SH-SY5Y (cell line): Measurements from ENCODE around the gene GDPD1.

Experiments used
- GATA2 ChIP-seq: IDR thresholded peaks from 2 replicates; pipeline ENCODE4 v1.6.1; 2011; ENCODE audit warnings: mild to moderate bottlenecking, low read depth, low read length
- GATA3 ChIP-seq: IDR thresholded peaks from 2 replicates; pipeline ENCODE4 v1.6.1; 2011; ENCODE audit warnings: low read depth, mild to moderate bottlenecking, low read length, moderate library complexity

DNA sequence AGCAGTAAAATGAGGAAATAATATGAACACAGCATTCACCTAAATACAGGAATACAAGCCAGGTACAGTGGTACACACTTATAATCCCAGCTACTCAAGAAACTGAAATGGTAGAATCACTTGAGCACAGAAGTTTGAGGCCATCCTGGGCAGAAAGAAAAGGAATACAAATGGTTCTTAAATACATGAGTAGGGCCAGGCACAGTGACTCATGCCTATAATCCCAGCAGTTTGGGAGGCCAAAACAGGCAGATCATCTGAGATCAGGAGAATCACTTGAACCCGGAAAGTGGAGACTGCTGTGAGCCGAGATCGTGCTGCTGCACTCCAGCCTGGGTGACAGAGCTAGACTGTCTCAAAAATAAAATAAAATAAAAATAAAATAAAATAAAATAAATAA is 33.5 kb upstream of the GDPD1 start:
- TF ChIP-seq GATA3 = no peak
- no peak for TF ChIP-seq GATA2
